HG03457 (cell line): ENCODE data around the gene LMNA.

Experiments
- ATAC-seq: cut with Tn5 transposase; IDR thresholded peaks from one replicate; pipeline ENCODE4 v1.9.1; 2021; ENCODE audit warnings: moderate number of reproducible peaks; ENCODE audit not compliant: unreplicated experiment

Gene LMNA

DNA sequence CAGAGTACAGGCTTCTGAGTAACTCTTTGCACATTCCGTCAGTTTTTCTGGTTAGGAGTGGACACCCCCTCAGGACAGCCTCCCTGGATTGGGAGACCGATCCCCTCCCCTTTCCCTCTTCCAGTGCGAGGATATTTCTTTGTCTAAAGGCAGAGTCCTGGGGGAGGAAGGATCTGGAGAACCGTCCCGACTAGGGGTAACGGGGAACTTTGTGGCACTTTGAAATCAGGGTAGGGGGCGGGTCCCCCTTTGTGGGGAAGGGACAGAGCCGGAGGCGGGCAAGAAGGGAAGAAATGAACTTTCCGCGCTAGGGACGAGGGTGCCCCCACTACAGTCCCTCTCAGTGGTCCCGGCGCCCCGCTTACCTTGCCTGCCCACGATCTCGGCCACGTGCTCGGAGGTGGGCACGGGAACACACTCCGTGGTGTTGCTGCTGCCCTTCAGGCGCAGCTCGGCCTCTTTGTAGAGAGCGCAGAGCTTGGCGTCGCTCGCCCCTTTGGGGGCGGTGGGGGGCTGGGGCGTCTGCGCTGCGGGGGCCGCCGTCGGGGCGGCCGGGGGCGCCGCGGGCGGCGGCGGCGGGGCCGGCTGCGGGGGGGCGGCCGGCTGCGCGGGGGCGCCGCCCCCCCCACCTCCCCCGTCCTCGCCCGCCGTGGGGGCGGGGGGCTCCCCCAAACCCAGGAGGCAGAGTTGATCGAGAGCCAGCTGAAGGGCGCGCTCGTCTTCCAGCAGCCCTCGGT lies 33.2 kb upstream of the LMNA start:
- no peak for ATAC-seq

DNA sequence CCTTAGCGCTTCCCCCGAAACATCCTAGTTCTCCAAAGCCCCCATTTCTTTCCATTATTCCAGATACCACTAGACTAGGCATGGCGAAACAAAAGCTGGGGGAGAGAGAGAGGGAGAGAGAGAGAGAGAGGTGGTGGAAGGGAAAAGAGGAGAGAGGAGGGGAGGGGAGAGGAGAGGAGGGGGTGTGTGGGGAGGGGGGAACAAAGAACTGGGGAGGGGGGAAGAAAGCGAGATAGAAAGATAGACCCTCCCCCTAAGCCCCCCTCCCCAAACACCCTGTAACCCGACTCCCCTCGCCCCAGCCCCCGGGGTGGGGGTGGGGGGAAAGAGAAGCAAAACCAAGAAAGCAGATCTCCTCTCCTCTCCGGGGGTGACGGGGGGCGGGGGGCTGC lies 32.6 kb upstream of the LMNA start:
- no peak for ATAC-seq

DNA sequence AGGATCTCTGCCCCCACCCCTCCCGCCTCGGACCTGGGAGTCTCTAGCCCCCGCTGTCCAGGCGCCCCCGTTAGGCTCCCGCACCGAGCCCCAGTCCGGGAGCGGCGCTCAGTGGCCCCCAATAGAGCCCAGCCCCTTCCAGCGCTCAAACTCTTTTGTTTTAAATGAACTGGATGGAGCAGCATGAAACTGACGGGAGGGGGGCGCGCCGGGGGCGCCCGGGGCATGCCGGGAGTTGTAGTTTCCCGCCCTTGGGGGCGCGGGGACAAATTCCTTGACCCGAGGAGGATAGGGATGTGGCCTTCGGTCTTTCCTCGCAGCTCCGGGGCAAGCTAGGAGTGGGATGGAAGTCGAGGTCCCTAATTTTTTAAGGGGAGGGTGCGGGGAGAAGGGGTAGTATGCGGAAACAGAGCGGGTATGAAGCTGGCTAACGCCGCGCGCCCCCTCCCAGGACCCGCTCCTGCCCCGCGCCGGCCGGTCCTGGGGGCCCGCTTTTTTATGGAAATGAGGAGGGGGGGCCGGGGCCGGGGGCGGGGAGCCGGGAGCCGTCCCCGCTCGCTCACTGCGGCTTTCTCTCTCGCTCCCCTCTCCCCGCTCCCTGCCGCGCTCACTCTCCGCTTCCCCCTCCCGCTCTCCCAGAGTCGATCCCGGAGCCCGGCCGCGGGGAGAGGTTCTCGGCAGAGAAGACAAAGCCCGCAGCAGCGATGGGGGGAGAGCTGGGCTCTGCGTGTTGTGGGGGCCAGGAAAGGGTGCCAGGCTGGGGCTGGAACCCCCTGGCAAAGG lies 32.0 kb upstream of the LMNA start, which contains the start of gene MEX3A:
TSS of gene MEX3A (minus strand) at position 157 of the 783 bp plus-strand sequence. CDS start 467 bp downstream, outside the sequence.
- ATAC-seq, result no peak

DNA sequence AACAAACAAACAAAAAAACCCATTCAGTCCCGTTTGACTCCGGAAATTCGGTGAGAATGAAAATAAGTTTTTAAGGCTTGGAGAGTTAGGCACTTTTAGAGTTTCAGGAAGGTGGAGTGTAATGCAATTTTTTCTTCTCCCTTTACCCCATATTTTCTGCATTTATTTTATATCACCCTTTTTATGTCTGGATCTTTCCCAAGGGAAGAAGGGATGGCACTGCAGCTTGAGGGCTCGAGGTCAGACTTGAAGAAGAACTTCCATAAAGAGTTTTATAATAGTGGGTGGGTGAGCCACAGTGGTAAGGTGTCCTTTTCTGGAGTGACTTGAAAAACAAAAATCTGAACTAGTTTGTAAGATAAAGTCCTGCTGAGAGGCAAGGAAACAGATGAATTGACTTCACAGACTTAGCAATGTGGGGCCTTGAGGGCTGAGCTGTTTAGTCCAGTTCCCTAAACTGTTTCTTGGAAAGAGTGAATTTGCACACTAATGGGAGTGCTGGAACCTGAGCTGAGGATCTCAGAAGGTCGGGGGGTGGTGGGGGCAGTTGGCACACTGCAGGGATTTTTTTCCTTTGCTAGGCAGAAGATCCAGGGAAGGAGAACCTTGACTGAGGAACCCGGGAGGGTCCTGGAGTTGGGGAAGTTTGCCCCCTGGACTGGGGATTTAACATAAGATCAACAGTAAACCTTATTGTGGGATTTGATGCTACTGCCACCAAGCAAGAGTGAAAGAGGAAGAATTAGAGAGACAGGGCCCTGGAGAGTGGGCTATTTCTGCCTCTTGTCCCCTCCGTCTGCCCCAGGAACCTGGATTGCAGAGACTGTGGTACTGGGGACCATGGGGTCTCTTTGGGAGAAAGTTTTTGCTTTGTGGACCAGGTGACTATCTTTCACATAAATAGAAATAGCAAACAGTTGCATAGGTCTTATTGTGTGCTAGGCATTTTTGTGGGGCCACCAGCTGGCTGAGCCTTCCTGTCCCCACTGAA lies 30.4 kb upstream of the LMNA start:
- ATAC-seq, result no peak

DNA sequence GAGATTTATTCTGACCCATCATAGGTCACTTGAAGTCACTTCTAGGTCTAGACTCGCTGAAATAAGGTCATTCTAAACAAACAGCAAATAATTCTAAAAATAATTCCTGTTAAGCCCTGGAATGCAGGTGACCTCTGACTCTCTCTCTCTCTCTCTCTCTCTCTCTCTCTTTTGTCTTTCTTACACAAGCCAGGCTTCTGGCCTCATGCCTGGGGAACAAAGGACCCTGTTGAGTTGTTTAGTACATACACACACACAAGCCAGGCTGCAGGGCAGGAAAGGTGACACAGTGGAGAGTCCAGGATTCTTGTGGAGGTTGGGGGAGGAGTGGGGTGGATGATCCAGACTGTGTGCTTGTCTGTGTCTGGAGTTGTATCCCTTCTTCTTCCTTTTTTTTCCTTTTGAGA lies 28.3 kb upstream of the LMNA start:
- ATAC-seq, result no peak

DNA sequence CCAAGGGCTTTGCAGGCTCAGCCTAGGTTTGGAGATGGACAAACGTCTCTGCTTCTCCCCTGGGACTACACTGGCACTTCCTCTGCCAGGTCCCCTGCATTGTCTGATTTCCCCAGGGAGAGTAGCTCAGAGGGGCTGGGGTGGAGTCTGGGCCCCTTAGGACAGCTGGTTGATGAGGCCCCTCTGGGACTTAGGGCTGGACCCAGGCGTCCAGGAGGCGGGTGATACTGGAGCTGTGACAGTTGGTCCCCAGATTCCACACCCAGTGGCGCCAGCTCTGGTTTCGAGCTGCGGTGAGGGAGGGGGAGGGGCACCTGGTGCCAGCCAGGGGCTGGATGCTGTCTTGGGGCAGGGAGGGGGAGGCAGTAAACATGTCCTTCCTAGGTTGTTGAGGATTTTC lies 24.8 kb upstream of the LMNA start:
- no peak for ATAC-seq

DNA sequence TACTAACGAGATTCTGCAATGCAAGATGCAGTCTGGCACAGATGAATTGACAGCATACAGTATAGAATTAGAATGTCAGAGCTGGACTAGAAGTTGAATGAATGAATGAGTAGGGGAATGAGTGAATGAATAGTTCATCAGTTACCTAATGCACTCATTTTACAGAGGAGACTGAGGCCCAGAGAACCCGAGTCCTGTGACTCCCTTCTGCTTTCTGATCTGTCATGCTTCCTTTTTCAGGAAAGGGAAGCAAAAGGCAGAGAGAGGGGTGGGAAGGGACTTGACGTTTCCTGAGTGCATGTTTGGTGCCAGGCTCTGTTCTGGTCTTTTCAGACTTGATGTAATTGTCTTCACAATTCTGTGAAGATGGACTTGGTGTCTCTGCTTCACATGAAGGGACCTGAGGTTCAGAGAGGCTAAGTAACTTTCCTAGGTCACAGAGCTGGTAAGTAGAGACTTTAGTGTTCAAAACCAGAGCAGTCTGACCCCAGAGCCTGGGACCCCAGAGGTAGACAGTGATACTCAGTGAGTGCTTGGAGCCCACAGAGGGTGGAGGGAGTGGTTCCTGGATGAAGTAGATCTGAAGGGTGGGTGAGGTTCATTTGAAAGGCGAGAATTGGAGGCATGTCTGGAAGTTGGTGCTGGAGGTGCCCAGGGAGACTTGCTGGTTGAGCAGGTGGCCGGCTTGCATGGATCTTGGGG lies 24.2 kb upstream of the LMNA start:
- ATAC-seq, result no peak

DNA sequence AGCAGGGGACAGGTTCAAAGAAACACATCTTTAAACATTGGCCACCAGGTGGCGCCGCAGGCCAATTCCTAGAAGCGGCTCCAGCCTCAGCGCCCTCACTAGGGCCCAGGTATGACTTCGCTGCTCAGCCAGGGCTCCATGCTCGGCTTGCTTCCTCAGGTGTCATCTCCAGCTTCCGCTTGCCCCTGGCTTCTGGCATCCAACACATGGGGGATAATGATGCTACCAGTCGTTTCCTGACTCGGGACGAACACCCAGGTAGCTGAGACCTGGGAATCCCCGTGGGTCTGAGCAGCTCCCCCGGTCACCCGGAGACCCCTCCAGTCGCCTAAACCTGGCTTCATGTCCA lies 23.7 kb upstream of the LMNA start:
- ATAC-seq, result no peak

DNA sequence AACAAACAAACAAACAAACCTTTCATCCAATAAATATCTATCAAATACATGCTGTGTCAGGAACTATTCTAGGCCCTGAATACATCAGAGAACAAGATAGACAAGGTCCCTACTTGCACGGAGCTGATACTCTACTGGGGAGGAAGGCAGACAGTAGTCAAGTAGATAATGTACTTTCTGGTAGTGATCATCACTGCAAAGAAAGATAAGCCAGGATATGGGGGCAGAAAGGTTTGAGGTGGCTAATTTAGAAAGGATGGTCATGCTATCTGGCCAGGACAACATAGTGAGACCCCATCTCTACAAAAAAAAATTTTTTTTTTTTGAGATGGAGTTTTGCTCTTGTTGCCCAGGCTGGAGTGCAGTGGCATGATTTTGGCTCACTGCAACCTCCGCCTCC lies 22.9 kb upstream of the LMNA start:
- ATAC-seq, result no peak

DNA sequence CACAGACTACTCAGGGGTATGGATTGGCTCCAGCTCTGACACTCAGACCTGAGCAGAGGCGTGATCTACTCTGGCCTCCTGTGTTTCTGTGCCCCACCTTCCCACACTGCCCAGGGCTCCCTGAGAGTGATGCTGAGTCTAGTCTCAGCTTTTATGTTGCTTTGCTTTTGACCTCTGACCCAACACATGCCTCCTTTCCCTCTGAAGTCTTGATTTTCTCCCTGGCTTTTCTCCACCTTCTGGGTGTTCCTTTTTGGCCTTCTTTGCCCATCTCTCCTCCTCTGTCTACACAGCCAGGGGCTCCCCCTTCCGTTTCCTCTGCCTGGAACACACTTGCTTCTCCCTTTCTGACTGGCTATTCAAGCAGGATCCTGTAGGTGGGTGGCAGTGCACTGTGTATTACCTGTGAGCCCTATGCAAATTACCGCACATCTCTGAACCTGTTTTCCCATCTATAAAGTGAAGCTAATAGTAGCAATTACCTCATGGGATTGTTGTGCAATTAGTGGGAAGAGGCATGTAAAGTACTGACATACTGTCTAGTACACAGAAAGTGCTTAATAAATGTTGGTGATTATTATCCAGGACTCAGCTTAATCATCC lies 18.5 kb upstream of the LMNA start:
- no peak for ATAC-seq

DNA sequence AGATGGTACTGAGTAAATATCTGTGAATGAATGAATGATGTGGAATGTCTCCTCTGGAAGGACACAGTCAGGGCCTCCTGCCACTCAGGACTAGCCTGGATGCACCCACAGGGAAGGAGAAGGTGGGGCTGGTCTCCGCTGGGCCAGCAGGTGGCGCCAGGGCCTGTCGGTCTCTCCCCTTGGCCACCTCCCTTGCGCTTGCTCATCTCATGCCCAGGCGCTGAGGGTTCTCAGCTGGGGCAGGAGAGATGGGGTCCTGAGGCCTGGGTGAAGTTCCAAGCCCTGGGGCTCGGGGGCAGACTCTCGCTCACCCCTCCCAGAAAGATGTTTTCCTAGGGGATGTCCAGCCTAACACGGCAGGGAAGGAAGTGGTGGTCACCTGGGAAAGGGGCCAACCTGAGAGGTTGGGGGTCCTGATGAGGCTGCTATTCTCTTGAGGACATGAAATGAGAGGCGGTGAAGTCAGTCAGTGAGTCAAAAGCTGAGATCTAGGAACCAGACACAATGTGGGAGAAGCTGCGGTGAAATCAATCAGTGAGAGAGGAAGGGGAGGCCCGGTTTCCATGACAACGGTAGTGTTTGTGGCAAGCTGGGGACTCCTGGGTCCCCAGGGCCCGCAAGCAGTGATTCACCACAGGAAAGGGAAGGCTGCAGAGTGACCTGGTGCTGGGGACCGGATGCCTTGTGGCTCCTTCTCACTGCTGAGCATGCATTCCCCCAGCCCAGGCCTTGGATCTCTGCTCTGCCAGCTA lies 17.7 kb upstream of the LMNA start:
- ATAC-seq, result peak; percentile 40

DNA sequence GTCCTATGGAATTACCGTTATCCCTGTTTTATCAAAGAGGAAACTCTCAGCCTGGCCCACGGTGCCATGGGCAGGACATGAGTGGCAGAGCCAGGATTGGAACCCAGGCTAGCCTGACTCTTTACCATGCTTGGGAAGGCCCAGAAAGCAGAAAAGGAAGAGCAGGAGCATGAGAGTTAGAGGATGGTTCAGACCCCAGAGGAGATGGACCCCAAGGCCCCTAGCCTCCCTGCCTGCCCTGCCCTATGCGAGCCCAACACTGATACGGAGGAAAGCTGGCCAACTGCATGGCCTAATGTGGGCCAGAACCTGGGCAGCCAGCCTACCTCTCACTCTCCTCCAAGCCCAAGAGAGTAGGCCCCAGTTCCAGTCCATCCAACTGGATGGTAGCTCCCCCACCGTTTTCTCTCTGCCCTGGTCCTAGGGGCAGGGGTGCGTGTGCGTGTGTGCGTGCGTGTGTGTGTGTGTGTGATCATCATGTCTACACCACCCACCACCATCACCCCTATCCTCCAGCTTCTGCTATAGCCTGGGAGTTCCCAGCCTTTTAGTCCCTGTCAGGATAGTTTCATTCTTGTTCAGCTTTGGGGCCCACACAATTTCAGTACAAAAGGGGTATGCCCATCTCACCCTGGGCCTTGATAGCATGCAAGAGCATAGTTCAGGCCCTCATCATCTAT lies 16.9 kb upstream of the LMNA start:
- no peak for ATAC-seq

DNA sequence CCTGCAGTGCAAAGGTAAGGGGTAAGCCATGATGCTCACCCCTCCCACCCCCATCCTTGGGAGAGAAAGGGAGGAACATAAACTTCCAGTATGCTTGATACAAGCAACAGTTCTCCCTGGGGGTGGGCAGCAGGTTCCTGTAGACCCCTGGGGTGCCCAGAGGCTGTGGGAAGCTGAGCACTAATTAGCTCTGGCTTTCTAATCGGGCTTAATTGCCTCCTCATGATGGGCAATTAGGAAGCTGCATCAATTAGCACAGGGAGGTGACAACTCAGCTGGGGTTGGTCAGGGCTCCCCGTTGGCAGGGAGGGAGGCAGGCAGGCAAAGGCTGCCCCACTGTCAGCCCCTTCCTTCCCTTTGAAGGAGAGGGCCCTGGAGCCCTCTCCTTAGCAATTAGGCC lies 15.7 kb upstream of the LMNA start:
- no peak for ATAC-seq

DNA sequence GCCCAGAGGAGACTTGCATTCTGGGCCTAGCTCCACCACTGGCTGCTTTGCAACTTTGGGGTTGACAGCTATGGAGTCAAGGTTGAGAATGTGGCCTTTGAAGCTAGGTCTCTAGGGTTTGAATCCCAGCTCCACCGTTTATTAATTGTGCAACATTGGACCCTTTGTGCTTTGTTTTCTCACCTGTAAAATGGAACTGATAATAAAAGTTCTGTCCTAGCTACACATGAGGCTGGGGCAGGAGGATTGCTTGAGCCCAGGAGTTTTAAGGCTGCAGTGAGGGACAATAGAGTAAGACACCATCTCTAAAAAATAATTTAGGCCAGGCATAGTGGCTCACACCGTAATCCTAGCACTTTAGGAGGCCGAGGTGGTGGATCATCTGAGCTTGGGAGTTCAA lies 15.2 kb upstream of the LMNA start:
- ATAC-seq, result no peak

DNA sequence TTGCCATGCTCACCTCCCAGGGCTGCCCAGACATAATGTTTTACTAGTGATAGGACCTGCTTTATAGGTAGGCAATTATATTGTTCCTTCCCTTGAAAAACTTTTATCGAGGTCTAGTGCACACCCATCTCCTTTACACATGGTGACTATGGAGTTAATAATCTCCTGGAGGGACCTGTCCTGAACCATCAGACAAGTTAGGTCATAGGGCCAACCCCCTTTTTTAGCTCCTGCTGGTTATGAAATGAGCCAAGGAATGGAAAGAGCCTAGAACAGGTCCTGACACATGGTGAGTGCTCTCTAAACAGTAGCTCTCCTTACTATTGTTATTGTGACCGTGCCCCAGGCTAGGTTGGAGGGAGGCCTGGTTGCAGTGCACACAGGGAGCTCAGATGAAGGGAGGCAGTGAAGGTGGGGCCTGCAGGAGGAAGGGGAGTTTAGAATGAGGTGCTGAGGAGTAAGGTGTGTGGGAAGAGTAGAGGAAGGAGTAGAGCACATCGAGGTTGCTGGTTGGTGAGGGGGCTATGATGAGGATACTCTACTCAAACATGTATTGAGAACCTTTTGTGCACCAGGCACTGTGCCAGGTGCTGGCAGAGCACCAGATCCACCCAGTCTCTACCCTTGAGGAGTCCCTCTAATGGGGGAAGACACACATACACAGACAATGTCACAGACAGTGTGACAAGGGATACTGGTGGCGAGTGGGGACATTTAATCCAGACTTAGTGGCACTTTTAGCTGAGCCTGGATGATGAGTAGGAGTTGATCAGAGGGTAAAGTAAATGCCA lies 14.1 kb upstream of the LMNA start:
- ATAC-seq, result no peak

DNA sequence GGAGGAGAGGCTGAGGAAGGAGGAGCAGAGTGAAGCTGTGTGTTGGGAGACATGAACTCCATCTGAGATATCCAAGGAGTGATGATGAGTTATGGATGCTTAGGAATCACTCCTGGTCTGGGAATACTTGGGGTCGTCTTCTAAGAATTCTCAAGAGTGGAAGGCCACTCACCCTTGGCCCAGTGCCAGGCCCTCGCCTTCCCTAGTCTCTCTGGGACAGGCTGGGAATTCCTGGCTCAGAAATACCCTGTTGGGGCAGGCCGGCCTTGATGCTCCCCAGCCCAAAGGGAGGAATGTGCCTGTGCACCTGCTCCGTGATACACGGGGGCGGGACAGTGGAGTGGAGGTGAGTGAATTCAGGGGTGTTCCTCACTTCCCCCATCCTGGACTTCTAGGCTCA lies 12.6 kb upstream of the LMNA start:
- no peak for ATAC-seq

DNA sequence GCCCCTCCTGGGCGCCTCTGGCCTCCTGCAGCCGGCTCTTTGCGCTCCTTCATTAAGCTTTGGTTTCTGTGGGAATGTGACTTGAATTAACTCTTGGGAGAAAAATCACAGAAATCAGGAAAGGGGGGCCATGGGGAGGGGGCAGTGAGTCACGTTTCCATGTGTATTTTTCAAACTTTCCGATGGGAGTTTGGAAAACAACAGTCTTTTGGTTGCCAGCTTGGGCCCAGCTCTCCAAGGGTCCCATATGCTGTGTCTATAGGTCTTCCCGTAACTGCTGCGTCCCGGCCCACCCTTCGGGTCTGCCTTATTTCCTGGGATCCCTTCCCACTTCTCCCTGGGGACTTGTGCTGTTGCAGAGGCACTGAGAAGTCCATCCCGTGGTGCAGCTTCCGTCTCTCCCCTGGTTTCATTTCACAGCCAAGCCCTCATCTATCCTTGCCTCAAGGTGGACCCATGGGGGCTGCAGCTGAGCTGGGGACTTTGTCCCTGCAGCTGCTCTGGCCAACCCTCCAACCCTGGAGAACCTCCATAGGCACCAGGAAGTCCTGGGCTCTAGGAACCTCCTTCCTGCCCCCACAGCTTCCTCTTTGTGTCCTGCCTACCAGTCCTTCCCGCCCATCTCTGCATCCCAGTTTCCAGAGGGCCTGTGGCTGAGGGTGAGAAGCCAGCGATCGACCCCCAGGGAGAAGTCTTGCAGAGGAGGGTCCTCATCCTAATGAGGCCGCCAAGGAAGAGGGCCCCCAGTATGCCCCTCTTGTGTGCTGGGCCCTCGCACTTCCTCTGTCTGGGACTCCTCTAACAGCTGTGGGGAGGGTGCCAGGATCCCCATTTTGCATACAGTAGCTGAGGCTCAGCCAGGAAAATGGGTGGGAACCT lies 11.6 kb upstream of the LMNA start:
- ATAC-seq, result no peak
